Measurements from ENCODE around the gene ACTR3.

ACTR3 gene

DNA sequence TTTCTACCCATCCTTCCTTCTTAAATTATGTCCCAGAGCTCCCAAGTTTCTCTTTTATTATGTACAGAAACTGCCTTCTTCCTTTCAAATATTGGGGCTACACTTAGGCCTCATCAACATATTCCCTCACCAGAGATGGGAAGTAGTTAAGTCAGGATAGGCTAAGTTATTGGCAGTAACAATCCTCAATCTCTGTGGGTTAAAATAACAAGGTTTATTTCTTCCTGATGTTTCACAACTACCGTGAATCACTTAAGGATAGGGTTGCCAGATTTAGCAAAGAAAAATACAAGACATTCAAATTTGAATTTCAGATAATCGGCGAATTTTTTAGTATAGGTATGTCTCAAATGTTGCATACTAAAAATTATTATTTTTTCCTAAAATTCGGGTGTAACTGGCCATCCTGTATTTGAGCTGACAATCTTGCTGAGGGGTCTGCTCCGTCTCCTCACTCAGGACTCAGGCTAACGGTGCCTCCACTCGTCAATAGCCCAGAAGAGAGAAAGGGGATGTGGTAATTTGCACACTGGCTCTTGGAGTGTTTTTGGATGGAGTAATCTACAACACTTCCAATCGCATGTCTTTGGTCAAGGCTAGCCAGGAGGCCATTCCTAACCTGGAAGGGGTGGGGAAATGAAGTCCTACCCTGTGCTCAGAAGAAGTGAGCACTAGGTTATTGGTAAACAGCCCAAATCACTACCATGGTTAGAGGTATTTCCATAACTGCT is 91.7 kb downstream of the ACTR3 start:
- TF ChIP-seq, protein P1, sequence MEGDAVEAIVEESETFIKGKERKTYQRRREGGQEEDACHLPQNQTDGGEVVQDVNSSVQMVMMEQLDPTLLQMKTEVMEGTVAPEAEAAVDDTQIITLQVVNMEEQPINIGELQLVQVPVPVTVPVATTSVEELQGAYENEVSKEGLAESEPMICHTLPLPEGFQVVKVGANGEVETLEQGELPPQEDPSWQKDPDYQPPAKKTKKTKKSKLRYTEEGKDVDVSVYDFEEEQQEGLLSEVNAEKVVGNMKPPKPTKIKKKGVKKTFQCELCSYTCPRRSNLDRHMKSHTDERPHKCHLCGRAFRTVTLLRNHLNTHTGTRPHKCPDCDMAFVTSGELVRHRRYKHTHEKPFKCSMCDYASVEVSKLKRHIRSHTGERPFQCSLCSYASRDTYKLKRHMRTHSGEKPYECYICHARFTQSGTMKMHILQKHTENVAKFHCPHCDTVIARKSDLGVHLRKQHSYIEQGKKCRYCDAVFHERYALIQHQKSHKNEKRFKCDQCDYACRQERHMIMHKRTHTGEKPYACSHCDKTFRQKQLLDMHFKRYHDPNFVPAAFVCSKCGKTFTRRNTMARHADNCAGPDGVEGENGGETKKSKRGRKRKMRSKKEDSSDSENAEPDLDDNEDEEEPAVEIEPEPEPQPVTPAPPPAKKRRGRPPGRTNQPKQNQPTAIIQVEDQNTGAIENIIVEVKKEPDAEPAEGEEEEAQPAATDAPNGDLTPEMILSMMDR (IDR thresholded peaks at IDR 0.05; ENCODE audit: insufficient read depth, missing control alignments): no peak
- FAIRE-seq (no peak), DNase-seq (ENCODE audit: insufficient read length, low spot score) (no peak)

DNA sequence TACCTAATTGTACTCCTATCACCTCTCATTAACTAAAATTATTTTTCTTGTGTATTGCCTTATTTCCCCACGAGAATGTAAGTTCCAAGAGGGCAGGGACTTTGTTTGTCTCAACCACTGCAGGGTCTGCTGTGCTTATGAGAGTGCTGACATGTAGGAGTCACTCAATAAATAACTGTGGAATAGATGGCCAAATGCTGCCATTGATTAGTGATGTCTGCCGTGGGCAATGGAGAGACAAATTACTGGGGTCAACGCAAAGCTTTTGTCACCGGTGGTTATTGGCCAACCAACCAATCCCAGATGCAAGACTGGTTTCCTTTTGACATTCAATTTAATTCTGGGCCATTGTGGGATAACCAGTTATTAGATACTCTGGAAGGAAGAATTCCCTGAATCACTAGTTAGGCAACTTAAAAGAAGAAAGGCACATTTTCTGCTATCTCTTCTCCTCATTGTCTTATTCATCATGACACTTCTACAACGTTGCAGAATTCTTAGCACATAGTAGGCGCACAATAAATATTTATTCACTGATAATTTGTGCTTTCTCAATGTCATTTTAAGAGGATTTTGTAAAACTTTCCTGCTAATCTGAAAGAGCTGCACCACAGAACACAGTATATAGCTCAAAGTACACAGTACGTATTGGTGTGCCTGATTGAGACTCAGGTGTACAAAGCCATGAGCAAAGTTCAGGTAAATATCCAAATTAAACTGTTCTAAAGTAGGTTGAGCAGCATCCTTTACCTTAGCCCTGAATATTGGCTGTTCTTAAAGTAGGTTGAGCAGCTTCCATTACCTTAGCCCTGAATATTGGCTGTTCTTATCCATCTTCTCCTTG is 95.9 kb downstream of the ACTR3 start:
- FAIRE-seq: no peak
- TF ChIP-seq, protein P1 (IDR thresholded peaks at IDR 0.05; ENCODE audit: insufficient read depth, missing control alignments): no peak
- no peak for DNase-seq (ENCODE audit: insufficient read length, low spot score)

DNA sequence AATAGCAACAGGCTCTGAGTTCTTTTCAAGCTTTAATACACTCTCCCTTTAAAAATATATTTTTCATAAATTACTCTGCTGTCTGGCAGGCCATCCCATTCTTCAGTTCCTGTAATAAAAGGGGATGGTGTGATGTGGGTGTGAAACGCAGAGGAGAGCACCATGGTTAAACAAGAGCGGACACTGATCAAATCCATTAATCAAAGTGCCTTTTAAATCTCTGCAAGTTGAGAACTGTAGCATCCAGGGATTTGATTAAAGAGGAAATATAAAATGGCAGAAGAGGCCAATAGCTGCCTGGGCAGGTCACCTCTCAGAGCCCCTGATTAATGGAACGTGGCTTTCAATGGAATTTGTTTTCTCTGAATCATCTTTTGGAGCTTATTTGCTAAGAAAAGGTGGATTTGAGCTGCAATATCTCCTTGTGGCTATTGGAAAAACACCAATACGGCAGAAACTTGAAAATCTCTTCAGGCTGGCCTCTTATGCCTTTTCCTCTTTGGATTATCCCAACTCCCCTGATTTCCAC is 96.9 kb downstream of the ACTR3 start:
- DNase-seq (ENCODE audit: insufficient read length, low spot score) (no peak), FAIRE-seq (no peak)
- TF ChIP-seq, protein P1 (IDR thresholded peaks at IDR 0.05; ENCODE audit: insufficient read depth, missing control alignments): no peak

DNA sequence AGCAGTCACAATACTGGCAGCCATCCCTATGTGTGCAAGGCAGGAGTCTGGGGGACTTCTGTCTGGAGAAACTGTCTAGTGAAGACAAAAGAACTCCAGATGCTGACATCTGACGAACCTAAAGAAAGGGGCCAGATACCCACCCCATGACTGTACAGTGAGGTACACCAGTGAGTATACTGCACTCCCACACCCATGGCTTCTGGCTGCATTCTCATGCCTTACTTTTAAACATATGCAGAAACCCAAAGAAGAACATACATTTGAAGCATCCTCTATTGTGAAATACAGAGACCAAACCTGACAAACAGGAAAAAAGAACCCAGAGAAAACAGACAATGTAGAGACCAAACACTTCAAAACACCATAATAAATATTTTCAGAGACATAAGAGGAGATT is 102.2 kb downstream of the ACTR3 start:
- no peak for FAIRE-seq
- DNase-seq (ENCODE audit: insufficient read length, low spot score): no peak
- TF ChIP-seq, protein P1 (IDR thresholded peaks at IDR 0.05; ENCODE audit: insufficient read depth, missing control alignments): no peak

DNA sequence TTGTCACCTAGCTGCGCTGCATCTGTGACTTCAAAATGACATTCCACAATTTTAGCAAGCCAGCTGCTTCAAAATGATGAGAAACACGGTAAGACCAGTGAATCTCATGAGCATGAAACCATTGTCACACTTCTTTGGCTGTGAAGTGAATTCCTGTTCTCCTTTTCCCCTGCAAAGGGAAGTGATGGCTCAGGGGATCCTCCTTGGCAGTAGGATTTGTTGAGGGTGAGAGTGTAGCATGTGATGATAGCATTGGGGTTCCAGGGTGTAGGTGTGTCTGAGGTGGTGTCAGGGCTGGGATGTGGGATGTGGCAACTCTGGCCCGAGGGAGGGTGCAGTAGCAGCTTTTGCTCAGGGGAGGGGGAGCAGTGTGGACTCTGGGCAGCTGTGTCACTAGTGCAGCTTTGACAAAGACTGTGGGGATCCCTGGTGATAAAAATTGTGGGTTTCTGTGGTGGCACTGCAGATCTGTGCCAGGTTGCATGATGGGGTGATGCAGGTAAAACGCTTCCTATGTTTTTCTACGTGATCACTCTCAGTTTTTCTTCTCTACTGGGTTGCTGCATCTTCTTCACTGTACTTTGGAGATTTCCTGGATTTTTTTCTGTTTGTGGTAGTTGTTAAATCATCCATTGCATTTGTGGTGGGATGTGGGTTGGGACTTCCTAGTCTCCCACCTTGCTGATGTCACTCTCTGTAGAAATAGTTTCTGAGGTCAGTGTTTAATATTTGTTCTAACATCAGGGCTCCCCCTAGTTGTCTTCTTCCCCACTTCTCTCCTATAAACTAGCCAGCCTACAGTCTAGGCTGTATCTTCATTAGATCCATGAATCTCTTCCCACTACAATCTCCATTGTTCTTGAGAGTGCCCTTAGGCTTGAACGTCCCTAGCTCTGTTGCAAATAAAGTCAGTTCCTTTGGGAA is 107.0 kb downstream of the ACTR3 start:
- no peak for FAIRE-seq
- TF ChIP-seq, protein P1 (IDR thresholded peaks at IDR 0.05; ENCODE audit: insufficient read depth, missing control alignments): no peak

DNA sequence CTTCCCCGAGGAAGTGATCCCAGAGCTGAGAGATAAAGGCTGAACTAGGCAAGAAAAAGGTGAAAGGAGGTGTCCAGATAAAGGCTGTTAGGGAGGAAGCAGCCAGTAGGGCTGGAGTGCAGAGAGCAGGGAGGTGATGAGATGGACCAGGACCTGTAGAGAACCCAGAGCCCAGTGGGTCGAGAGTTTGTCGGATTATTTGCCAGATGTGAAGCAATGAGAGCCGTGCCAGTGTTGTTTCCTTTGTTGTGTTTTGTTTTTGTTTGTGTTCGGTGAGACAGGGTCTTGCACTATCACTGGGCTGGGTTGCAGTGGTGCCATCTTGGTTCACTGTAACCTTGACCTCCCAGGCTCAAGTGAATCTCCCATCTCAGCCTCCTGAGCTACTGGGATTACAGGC is 111.3 kb downstream of the ACTR3 start:
- no peak for FAIRE-seq
- no peak for DNase-seq (ENCODE audit: insufficient read length, low spot score)
- TF ChIP-seq, protein P1 (IDR thresholded peaks at IDR 0.05; ENCODE audit: insufficient read depth, missing control alignments): no peak

More for the DNA sequence above, 107.0 kb downstream of the ACTR3 start:
- no peak for DNase-seq (ENCODE audit: insufficient read length, low spot score)
